GM12891 (cell line): ENCODE measurements around the gene APOL3.
"Not testable (repeated sequence)": the region's sequence is repeated elsewhere in the genome, so short reads cannot be mapped to it uniquely, and the experiment has no call there.

Source experiments
- DNase-seq: peaks from one replicate; pipeline ENCODE4 v3.0.0; 2011; ENCODE audit warnings: low spot score; ENCODE audit not compliant: insufficient read length
- FAIRE-seq: peaks from 2 replicates; lab custom pipeline; 2011; peaks lifted over from hg19 to GRCh38; lab: Jason Lieb, UNC
- PAX5 ChIP-seq: IDR thresholded peaks from 2 replicates; pipeline ENCODE4 v1.6.1; 2011; ENCODE audit warnings: low read length, moderate library complexity, mild to moderate bottlenecking; ENCODE audit not compliant: insufficient read depth, severe bottlenecking
- POLR2A ChIP-seq: IDR thresholded peaks from 2 replicates; pipeline ENCODE4 v1.6.1; 2011; ENCODE audit warnings: low read depth, low read length, control low read depth
- POLR2AphosphoS5 ChIP-seq: IDR thresholded peaks from 2 replicates; pipeline ENCODE4 v1.6.1; 2011; ENCODE audit warnings: low read depth, low read length, control low read depth
- POU2F2 ChIP-seq: IDR thresholded peaks from 2 replicates; pipeline ENCODE4 v1.6.1; 2011; ENCODE audit warnings: low read depth, mild to moderate bottlenecking, control low read depth, low read length, moderate library complexity
- SPI1 ChIP-seq: IDR thresholded peaks from 2 replicates; pipeline ENCODE4 v1.6.1; 2011; ENCODE audit warnings: low read depth, low read length, control low read depth
- TAF1 ChIP-seq: IDR thresholded peaks from 2 replicates; pipeline ENCODE4 v1.6.1; 2011; ENCODE audit warnings: low read depth, low read length, control low read depth

APOL3 gene

GRCh38 chr22:36106910-36107309, 53.6 kb downstream of the APOL3 start:
- DNase-seq (no peak), FAIRE-seq (no peak)
- TF ChIP-seq SPI1 (no peak), POU2F2 (no peak), POLR2A (no peak), TAF1 (no peak), POLR2AphosphoS5 (no peak), PAX5 (no peak)

- TF ChIP-seq SPI1 (no peak), POLR2A (no peak), POU2F2 (no peak), TAF1 (no peak), PAX5 (no peak), POLR2AphosphoS5 (no peak)
- no peak for DNase-seq
- FAIRE-seq, result no peak
Observed at GRCh38 chr22:36104988-36105387, 55.6 kb downstream of the APOL3 start.

GRCh38 chr22:36104435-36104834, 56.1 kb downstream of the APOL3 start:
- FAIRE-seq (no peak), DNase-seq (no peak)
- no peak for TF ChIP-seq POLR2AphosphoS5

- FAIRE-seq (no peak), DNase-seq (no peak)
- no peak for TF ChIP-seq PAX5
- no peak for TF ChIP-seq POLR2A
- no peak for TF ChIP-seq TAF1
- no peak for TF ChIP-seq POU2F2
- TF ChIP-seq POLR2AphosphoS5, result no peak
- TF ChIP-seq SPI1, result no peak
Observed at GRCh38 chr22:36103891-36104290, 56.7 kb downstream of the APOL3 start.

GRCh38 chr22:36102995-36103394, 57.6 kb downstream of the APOL3 start:
- FAIRE-seq, result peak; percentile 55
- no peak for TF ChIP-seq TAF1
- peak; percentile 97 for TF ChIP-seq PAX5
- no peak for DNase-seq

GRCh38 chr22:36101756-36102155, 58.8 kb downstream of the APOL3 start:
- TF ChIP-seq TAF1 (no peak), PAX5 (no peak), POLR2A (no peak), POLR2AphosphoS5 (no peak), SPI1 (no peak), POU2F2 (no peak)
- FAIRE-seq (no peak), DNase-seq (no peak)

- DNase-seq, FAIRE-seq: not testable (repeated sequence)
Observed at GRCh38 chr22:36100908-36101307, 59.6 kb downstream of the APOL3 start.

GRCh38 chr22:36100134-36100824, 60.3 kb downstream of the APOL3 start:
- TF ChIP-seq POU2F2, result no peak
- no peak for TF ChIP-seq TAF1
- no peak for TF ChIP-seq POLR2AphosphoS5
- TF ChIP-seq SPI1, result no peak
- TF ChIP-seq PAX5, result no peak
- TF ChIP-seq POLR2A, result no peak
- DNase-seq, result no peak
- FAIRE-seq, result no peak

- not testable (repeated sequence) for DNase-seq, FAIRE-seq
Observed at GRCh38 chr22:36099561-36099960, 61.0 kb downstream of the APOL3 start.

GRCh38 chr22:36097880-36098279, 62.7 kb downstream of the APOL3 start:
- FAIRE-seq (no peak), DNase-seq (no peak)
- TF ChIP-seq PAX5 (no peak), POLR2AphosphoS5 (no peak), SPI1 (no peak), POLR2A (no peak), POU2F2 (no peak), TAF1 (no peak)

- not testable (repeated sequence) for FAIRE-seq
Observed at GRCh38 chr22:36090772-36091171, 69.8 kb downstream of the APOL3 start.

More at GRCh38 chr22:36090772-36091171, 69.8 kb downstream of the APOL3 start:
- not testable (repeated sequence) for DNase-seq
